Nephron progenitor cell (in vitro differentiated cells): Measurements from ENCODE around the gene MAST4.

Experiments used
- DNase-seq: peaks from one replicate; pipeline ENCODE4 v3.0.0; 2021
- H3K27ac Mint-ChIP-seq: 2 replicates; pipeline ENCODE4 v1.8.0; 2021; ENCODE audit warnings: mild to moderate bottlenecking, moderate library complexity, mixed read lengths
- H3K27me3 Mint-ChIP-seq: 2 replicates; pipeline ENCODE4 v1.8.0; 2021; ENCODE audit warnings: mild to moderate bottlenecking, low read depth, mixed read lengths; ENCODE audit not compliant: poor library complexity
- H3K36me3 Mint-ChIP-seq: 2 replicates; pipeline ENCODE4 v1.8.0; 2021; ENCODE audit warnings: low read depth, mixed read lengths
- H3K4me1 Mint-ChIP-seq: 2 replicates; pipeline ENCODE4 v1.8.0; 2021; ENCODE audit warnings: mixed read lengths
- H3K4me3 Mint-ChIP-seq: 2 replicates; pipeline ENCODE4 v1.8.0; 2021; ENCODE audit warnings: mild to moderate bottlenecking, moderate library complexity, mixed read lengths
- H3K9me3 Mint-ChIP-seq: 2 replicates; pipeline ENCODE4 v1.8.0; 2021; ENCODE audit warnings: mild to moderate bottlenecking, moderate library complexity, mixed read lengths
- CTCF ChIP-seq: fragments of 200-600 bp; sonication (generic); IDR thresholded peaks from 2 replicates; pipeline ENCODE4 v1.5.0; 2021; ENCODE audit warnings: antibody characterized with exemption

MAST4 gene

GRCh38 chr5:66929995-66930394, 333.8 kb downstream of the MAST4 start:
- Mint-ChIP-seq H3K27me3 (no peaks in the 10 kb centered on the region), H3K9me3 (no peaks in the 10 kb centered on the region)

GRCh38 chr5:66931651-66932050, 335.5 kb downstream of the MAST4 start:
- no peaks in the 10 kb centered on the region for H3K27me3 Mint-ChIP-seq
- no peak for DNase-seq
- H3K4me3 Mint-ChIP-seq = no peak overlapping the region
- no peak overlapping the region for H3K27ac Mint-ChIP-seq
- TF ChIP-seq CTCF = no peak
- peaks cover 14% of the 10 kb centered on the region for H3K4me1 Mint-ChIP-seq
- no peaks in the 10 kb centered on the region for H3K36me3 Mint-ChIP-seq
- H3K9me3 Mint-ChIP-seq = no peaks in the 10 kb centered on the region

More at GRCh38 chr5:66929995-66930394, 333.8 kb downstream of the MAST4 start:
- no peak overlapping the region for H3K27ac Mint-ChIP-seq
- no peak for DNase-seq
- TF ChIP-seq CTCF = no peak
- peaks cover 8% of the 10 kb centered on the region for H3K4me1 Mint-ChIP-seq
- no peak overlapping the region for H3K4me3 Mint-ChIP-seq
- no peaks in the 10 kb centered on the region for H3K36me3 Mint-ChIP-seq

GRCh38 chr5:66932457-66932856, 336.3 kb downstream of the MAST4 start:
- no peaks in the 10 kb centered on the region for H3K36me3 Mint-ChIP-seq
- DNase-seq = no peak
- no peaks in the 10 kb centered on the region for H3K9me3 Mint-ChIP-seq
- H3K27ac Mint-ChIP-seq = no peak overlapping the region
- no peak for TF ChIP-seq CTCF
- no peaks in the 10 kb centered on the region for H3K27me3 Mint-ChIP-seq
- H3K4me3 Mint-ChIP-seq = no peak overlapping the region
- H3K4me1 Mint-ChIP-seq = peaks cover 14% of the 10 kb centered on the region

GRCh38 chr5:66933066-66933465, 336.9 kb downstream of the MAST4 start:
- Mint-ChIP-seq H3K4me3 (no peak overlapping the region), H3K36me3 (no peaks in the 10 kb centered on the region), H3K27ac (no peak overlapping the region), H3K9me3 (no peaks in the 10 kb centered on the region), H3K27me3 (no peaks in the 10 kb centered on the region), H3K4me1 (peaks cover 14% of the 10 kb centered on the region)
- no peak for TF ChIP-seq CTCF
- DNase-seq = no peak

- DNase-seq = no peak
- Mint-ChIP-seq H3K27ac (no peak overlapping the region), H3K27me3 (no peaks in the 10 kb centered on the region), H3K9me3 (peaks cover 32% of the 10 kb centered on the region), H3K36me3 (peaks cover 23% of the 10 kb centered on the region), H3K4me3 (no peak overlapping the region), H3K4me1 (peaks cover 8% of the 10 kb centered on the region)
- no peak for TF ChIP-seq CTCF
Observed at GRCh38 chr5:66939094-66939493, 342.9 kb downstream of the MAST4 start.
